GM19372 (cell line): ENCODE results near the gene MYBBP1A.

Experiments used
- ATAC-seq: cut with Tn5 transposase; IDR thresholded peaks from one replicate; pipeline ENCODE4 v1.9.1; 2021; ENCODE audit warnings: mild to moderate bottlenecking, low read depth, moderate library complexity; ENCODE audit not compliant: unreplicated experiment

Gene MYBBP1A

GRCh38 chr17:4539025-4539424 lies 16.2 kb downstream of the MYBBP1A start:
- no peak for ATAC-seq

- no peak for ATAC-seq
These were observed 16.8 kb downstream of the MYBBP1A start for GRCh38 chr17:4538236-4539002.

GRCh38 chr17:4537451-4538235 lies 17.5 kb downstream of the MYBBP1A start:
- no peak for ATAC-seq

GRCh38 chr17:4536742-4537411 lies 18.3 kb downstream of the MYBBP1A start:
- no peak for ATAC-seq

- ATAC-seq, result no peak
These were observed 18.9 kb downstream of the MYBBP1A start for GRCh38 chr17:4536259-4536741.

- ATAC-seq, result no peak
These were observed 19.4 kb downstream of the MYBBP1A start for GRCh38 chr17:4535667-4536258.

GRCh38 chr17:4534928-4535666 lies 20.1 kb downstream of the MYBBP1A start:
- no peak for ATAC-seq

- no peak for ATAC-seq
These were observed 20.7 kb downstream of the MYBBP1A start for GRCh38 chr17:4534515-4534914.

- ATAC-seq, result no peak
These were observed 21.4 kb downstream of the MYBBP1A start for GRCh38 chr17:4533523-4534504.

- ATAC-seq, result no peak
These were observed 22.2 kb downstream of the MYBBP1A start for GRCh38 chr17:4532860-4533522.

GRCh38 chr17:4531988-4532736 lies 23.0 kb downstream of the MYBBP1A start:
- ATAC-seq, result no peak

GRCh38 chr17:4530799-4531730 lies 24.1 kb downstream of the MYBBP1A start:
- ATAC-seq, result no peak

GRCh38 chr17:4529533-4530152 lies 25.5 kb downstream of the MYBBP1A start:
- no peak for ATAC-seq

- no peak for ATAC-seq
These were observed 27.5 kb downstream of the MYBBP1A start for GRCh38 chr17:4527566-4528125.

- no peak for ATAC-seq
These were observed 28.1 kb downstream of the MYBBP1A start for GRCh38 chr17:4527134-4527533.
